Measurements from ENCODE around the gene CUL1. TPM values are rescaled to one million over a fixed set of nuclear protein-coding genes. Genes with fewer than 3 reads are reported as not detected.

Gene CUL1
- total and polyA plus RNA-seq, 2 experiments from 2014 or later: 35.6 to 71.3 TPM

DNA sequence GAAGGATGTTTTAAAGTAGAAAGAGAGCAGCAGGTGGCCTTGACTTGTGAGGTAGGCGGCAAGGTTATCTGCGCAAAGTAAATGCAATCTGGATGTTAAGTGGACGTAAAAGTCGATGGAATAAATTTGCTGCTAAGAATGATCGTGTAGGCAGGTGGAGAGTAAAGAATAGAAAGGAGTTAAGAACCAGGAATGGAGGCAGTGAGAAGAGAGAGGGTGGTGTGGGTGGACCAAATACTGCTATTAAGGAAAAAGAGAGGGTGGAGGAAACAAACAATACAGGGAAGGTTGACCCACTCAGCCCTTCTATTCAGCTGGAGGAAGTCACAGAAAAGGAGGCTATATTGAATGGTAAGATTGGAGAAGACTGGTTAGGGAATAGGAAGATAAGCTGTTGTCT lies 1.9 kb upstream of the CUL1 start:
- ATAC-seq (no peak), DNase-seq (ENCODE audit: low spot score) (no peak)
- peaks cover 32% of the 10 kb centered on the region for H3K4me1 Mint-ChIP-seq
- Histone ChIP-seq H3K4me3 (peak overlapping the region; percentile 80; the same call in 1 of the 2 replicates), H3K4me1 (ENCODE audit: insufficient read depth) (peaks cover 28% of the 10 kb centered on the region), H3K27ac (ENCODE audit: low read depth) (no peak overlapping the region), H3K36me3 (ENCODE audit: insufficient read depth) (no peaks in the 10 kb centered on the region), H3K4me2 (peak overlapping the region; percentile 84), H3K27me3 (ENCODE audit: insufficient read depth) (no peaks in the 10 kb centered on the region), H3K9me2 (ENCODE audit: insufficient read depth) (no peaks in the 10 kb centered on the region; the same call in 1 of the 2 replicates), H2AFZ (no peak overlapping the region), H3F3A (replicated peaks; ENCODE audit: low read depth) (0 out of 2 replicates have a peak, but pooled peaks cover 3% of the 10 kb centered on the region), H3K79me2 (replicated peaks; ENCODE audit: insufficient read depth) (peaks cover 38% of the 10 kb centered on the region), H4K20me1 (replicated peaks; ENCODE audit: insufficient read depth) (0 out of 2 replicates have a peak, but pooled peaks cover 3% of the 10 kb centered on the region)
- no peaks in the 10 kb centered on the region; the same call in 2 of the 3 replicates for H3K36me3 Mint-ChIP-seq (ENCODE audit: low read depth)
- H3K27ac Mint-ChIP-seq: no peak overlapping the region
- no peaks in the 10 kb centered on the region; the same call in 2 of the 3 replicates for H3K9me3 Mint-ChIP-seq
- TF ChIP-seq CREB1 (CRISPR knock-in tag; IDR thresholded peaks at IDR 0.05; ENCODE audit: low read depth): no peak
- TF ChIP-seq STAT1 (IDR thresholded peaks at IDR 0.05; ENCODE audit: unreplicated experiment): no peak
- peaks cover 3% of the 10 kb centered on the region for H3K27me3 Mint-ChIP-seq (ENCODE audit: insufficient read depth, low read depth, poor library complexity)
- H3K4me3 Mint-ChIP-seq: peak overlapping the region; percentile 18

- Histone ChIP-seq H3K9me2 (ENCODE audit: insufficient read depth) (no peaks in the 10 kb centered on the region), H4K20me1 (replicated peaks; ENCODE audit: insufficient read depth) (peaks cover 7% of the 10 kb centered on the region; the same call in 1 of the 2 replicates), H2AFZ (peak overlapping the region; percentile 34; the same call in 1 of the 2 replicates), H3K27me3 (ENCODE audit: insufficient read depth) (no peaks in the 10 kb centered on the region), H3K79me2 (replicated peaks; ENCODE audit: insufficient read depth) (peaks cover 44% of the 10 kb centered on the region), H3K27ac (ENCODE audit: low read depth) (peak overlapping the region; percentile 78; the same call in 1 of the 2 replicates), H3K4me2 (peak overlapping the region; percentile 84), H3K4me1 (ENCODE audit: insufficient read depth) (peaks cover 34% of the 10 kb centered on the region), H3F3A (replicated peaks; ENCODE audit: low read depth) (0 out of 2 replicates have a peak, but pooled peaks cover 3% of the 10 kb centered on the region), H3K36me3 (ENCODE audit: insufficient read depth) (no peaks in the 10 kb centered on the region), H3K4me3 (peak overlapping the region; percentile 80)
- peak overlapping the region; percentile 82 for H3K4me3 Mint-ChIP-seq
- peak overlapping the region; percentile 89 for H3K27ac Mint-ChIP-seq
- ATAC-seq (no peak), DNase-seq (ENCODE audit: low spot score) (no peak)
- peaks cover 38% of the 10 kb centered on the region for H3K4me1 Mint-ChIP-seq
- H3K36me3 Mint-ChIP-seq (ENCODE audit: low read depth): no peaks in the 10 kb centered on the region; the same call in 2 of the 3 replicates
- H3K9me3 Mint-ChIP-seq: no peaks in the 10 kb centered on the region; the same call in 2 of the 3 replicates
- H3K27me3 Mint-ChIP-seq (ENCODE audit: insufficient read depth, low read depth, poor library complexity): peaks cover 3% of the 10 kb centered on the region
- TF ChIP-seq STAT1 (IDR thresholded peaks at IDR 0.05; ENCODE audit: unreplicated experiment) (no peak), ZNF331 (CRISPR knock-in tag; IDR thresholded peaks at IDR 0.05; ENCODE audit: low read depth) (no peak), EZH2phosphoT487 (IDR thresholded peaks at IDR 0.05; ENCODE audit: unreplicated experiment) (no peak), CTCF (conservative IDR thresholded peaks at IDR 0.05; ENCODE audit: low read depth in 2 of 2) (no peak), ETS1 (IDR thresholded peaks at IDR 0.05) (no peak), REST (IDR thresholded peaks at IDR 0.05; ENCODE audit: unreplicated experiment) (no peak)
These were observed 1.3 kb upstream of the CUL1 start for GRCh38 chr7:148697256-148698006.
